Liver (tissue), 3 donors: ENCODE data around the gene CCNK.
A peak's percentile ranks its signal among the peaks of the same experiment; 100 is the strongest.

Experiments
- TAF1 ChIP-seq: conservative IDR thresholded peaks from 2 replicates; pipeline ENCODE4 v1.6.1; 2016; ENCODE audit warnings: antibody characterized with exemption, mild to moderate bottlenecking
- YY1 ChIP-seq: IDR thresholded peaks from 2 replicates; pipeline ENCODE4 v1.6.1; 2016; ENCODE audit warnings: antibody characterized with exemption, mild to moderate bottlenecking
- TF ChIP-seq, protein P1 (sequence below): fragments of 150-350 bp; IDR thresholded peaks from 2 replicates; pipeline ENCODE4 v1.5.1; 2017; ENCODE audit warnings: improper control_type of control experiment, low read depth, low read length; ENCODE audit not compliant: missing input control
- TF ChIP-seq, protein P2 (sequence below): IDR thresholded peaks from 2 replicates; pipeline ENCODE4 v1.6.1; 2016; ENCODE audit warnings: antibody characterized with exemption, mild to moderate bottlenecking
- TF ChIP-seq, protein P3 (sequence below): IDR thresholded peaks from 2 replicates; pipeline ENCODE4 v1.6.1; 2016; ENCODE audit warnings: antibody characterized with exemption
- donor health status: healthy.
- donor health status: healthy.

DNA sequence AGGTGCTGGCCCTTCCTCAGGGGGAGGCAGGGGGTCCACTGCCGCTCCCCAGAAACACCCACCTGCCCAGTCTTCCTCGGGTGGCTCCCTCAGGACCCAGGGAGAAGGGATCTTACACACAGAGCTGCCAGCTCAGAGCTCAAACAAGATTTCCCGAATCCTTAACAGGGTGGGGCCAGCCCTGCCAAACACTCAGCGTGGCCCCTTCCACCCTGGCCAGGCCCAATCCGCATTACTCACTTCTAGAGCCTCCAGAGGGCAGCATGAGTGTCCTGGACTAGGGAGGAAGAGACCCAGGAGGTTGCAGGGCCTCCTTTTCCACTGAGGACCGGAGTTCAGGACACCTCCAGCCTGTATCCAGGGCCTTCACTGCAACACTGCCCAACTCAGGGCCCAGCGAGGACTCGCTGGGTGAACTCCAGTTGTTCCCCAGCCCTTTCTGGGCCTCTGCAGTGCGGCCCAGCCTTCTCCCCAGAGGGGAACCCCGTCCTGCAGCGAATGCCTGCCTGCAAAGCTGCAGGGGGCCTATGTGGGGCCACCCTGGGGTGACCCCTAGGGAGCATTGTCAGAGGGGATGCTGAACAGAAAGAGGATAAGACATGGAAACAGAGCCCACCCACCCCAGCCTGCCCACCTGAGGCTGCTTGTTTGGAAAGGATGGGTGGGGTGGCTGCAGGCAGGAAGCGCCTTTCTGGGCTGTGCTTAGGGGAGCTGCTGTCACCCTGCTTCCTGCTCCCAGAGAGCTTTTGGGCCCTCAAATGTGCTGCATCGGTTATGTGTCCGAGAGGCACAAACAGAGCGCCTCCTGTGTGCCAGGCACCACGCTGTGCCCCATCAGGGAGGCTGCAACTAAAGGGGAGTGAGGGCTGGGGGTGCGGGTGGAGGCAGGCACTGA, 43.8 kb downstream of the CCNK start:
- TF ChIP-seq, protein P1, sequence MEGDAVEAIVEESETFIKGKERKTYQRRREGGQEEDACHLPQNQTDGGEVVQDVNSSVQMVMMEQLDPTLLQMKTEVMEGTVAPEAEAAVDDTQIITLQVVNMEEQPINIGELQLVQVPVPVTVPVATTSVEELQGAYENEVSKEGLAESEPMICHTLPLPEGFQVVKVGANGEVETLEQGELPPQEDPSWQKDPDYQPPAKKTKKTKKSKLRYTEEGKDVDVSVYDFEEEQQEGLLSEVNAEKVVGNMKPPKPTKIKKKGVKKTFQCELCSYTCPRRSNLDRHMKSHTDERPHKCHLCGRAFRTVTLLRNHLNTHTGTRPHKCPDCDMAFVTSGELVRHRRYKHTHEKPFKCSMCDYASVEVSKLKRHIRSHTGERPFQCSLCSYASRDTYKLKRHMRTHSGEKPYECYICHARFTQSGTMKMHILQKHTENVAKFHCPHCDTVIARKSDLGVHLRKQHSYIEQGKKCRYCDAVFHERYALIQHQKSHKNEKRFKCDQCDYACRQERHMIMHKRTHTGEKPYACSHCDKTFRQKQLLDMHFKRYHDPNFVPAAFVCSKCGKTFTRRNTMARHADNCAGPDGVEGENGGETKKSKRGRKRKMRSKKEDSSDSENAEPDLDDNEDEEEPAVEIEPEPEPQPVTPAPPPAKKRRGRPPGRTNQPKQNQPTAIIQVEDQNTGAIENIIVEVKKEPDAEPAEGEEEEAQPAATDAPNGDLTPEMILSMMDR = peak; percentile 15
- TF ChIP-seq, protein P2, sequence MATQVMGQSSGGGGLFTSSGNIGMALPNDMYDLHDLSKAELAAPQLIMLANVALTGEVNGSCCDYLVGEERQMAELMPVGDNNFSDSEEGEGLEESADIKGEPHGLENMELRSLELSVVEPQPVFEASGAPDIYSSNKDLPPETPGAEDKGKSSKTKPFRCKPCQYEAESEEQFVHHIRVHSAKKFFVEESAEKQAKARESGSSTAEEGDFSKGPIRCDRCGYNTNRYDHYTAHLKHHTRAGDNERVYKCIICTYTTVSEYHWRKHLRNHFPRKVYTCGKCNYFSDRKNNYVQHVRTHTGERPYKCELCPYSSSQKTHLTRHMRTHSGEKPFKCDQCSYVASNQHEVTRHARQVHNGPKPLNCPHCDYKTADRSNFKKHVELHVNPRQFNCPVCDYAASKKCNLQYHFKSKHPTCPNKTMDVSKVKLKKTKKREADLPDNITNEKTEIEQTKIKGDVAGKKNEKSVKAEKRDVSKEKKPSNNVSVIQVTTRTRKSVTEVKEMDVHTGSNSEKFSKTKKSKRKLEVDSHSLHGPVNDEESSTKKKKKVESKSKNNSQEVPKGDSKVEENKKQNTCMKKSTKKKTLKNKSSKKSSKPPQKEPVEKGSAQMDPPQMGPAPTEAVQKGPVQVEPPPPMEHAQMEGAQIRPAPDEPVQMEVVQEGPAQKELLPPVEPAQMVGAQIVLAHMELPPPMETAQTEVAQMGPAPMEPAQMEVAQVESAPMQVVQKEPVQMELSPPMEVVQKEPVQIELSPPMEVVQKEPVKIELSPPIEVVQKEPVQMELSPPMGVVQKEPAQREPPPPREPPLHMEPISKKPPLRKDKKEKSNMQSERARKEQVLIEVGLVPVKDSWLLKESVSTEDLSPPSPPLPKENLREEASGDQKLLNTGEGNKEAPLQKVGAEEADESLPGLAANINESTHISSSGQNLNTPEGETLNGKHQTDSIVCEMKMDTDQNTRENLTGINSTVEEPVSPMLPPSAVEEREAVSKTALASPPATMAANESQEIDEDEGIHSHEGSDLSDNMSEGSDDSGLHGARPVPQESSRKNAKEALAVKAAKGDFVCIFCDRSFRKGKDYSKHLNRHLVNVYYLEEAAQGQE = no peak
- TF ChIP-seq TAF1 (no peak), YY1 (no peak)
- TF ChIP-seq, protein P3, sequence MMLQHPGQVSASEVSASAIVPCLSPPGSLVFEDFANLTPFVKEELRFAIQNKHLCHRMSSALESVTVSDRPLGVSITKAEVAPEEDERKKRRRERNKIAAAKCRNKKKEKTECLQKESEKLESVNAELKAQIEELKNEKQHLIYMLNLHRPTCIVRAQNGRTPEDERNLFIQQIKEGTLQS = no peak
